HG03196 (cell line): Measurements from ENCODE around the gene HEATR5A.
"Not testable (repeated sequence)": the region's sequence is repeated elsewhere in the genome, so short reads cannot be mapped to it uniquely, and the experiment has no call there.

Source experiments
- ATAC-seq: cut with Tn5 transposase; IDR thresholded peaks from one replicate; pipeline ENCODE4 v1.9.1; 2021; ENCODE audit not compliant: unreplicated experiment

HEATR5A gene

GRCh38 chr14:31420319-31421111 is at the start of gene HEATR5A:
Gene HEATR5A, minus strand, starts transcription at chr14:31420550. Its CDS starts 17,575 bp downstream, at chr14:31402975.
- peak; percentile 98 for ATAC-seq

GRCh38 chr14:31466554-31466953 is 46.2 kb upstream of the HEATR5A start:
- no peak for ATAC-seq

- no peak for ATAC-seq
Measured at GRCh38 chr14:31465111-31465510, 44.8 kb upstream of the HEATR5A start.

- ATAC-seq = not testable (repeated sequence)
Measured at GRCh38 chr14:31462450-31462849, 42.1 kb upstream of the HEATR5A start.

- no peak for ATAC-seq
Measured at GRCh38 chr14:31461545-31461944, 41.2 kb upstream of the HEATR5A start.

- ATAC-seq = no peak
Measured at GRCh38 chr14:31457665-31458659, 37.6 kb upstream of the HEATR5A start.

GRCh38 chr14:31456841-31457664 is 36.7 kb upstream of the HEATR5A start, which contains the start of gene DTD2:
Gene DTD2, minus strand, starts transcription at chr14:31457506. Its CDS starts 113 bp downstream, at chr14:31457393.
- ATAC-seq = peak; percentile 99

GRCh38 chr14:31449971-31450610 is 29.7 kb upstream of the HEATR5A start:
- ATAC-seq = no peak

GRCh38 chr14:31449136-31449535 is 28.8 kb upstream of the HEATR5A start:
- no peak for ATAC-seq

- ATAC-seq = no peak
Measured at GRCh38 chr14:31445703-31446102, 25.4 kb upstream of the HEATR5A start.

- ATAC-seq = no peak
Measured at GRCh38 chr14:31442284-31442683, 21.9 kb upstream of the HEATR5A start.

GRCh38 chr14:31441273-31442111 is 21.1 kb upstream of the HEATR5A start:
- ATAC-seq = no peak

GRCh38 chr14:31440280-31440679 is 19.9 kb upstream of the HEATR5A start:
- no peak for ATAC-seq

- no peak for ATAC-seq
Measured at GRCh38 chr14:31439561-31439960, 19.2 kb upstream of the HEATR5A start.

- ATAC-seq = not testable (repeated sequence)
Measured at GRCh38 chr14:31437045-31437691, 16.8 kb upstream of the HEATR5A start.

- ATAC-seq = no peak
Measured at GRCh38 chr14:31435276-31435675, 14.9 kb upstream of the HEATR5A start.

- no peak for ATAC-seq
Measured at GRCh38 chr14:31430634-31431264, 10.4 kb upstream of the HEATR5A start.

- ATAC-seq = no peak
Measured at GRCh38 chr14:31429791-31430190, 9.4 kb upstream of the HEATR5A start.
